Panc1 (cell line): Measurements from ENCODE around the gene COL3A1.

Experiments used
- POLR2AphosphoS5 ChIP-seq: IDR thresholded peaks from 2 replicates; pipeline ENCODE4 v1.6.1; 2012; ENCODE audit warnings: mild to moderate bottlenecking, low read depth, low read length, moderate library complexity
- SIN3A ChIP-seq: IDR thresholded peaks from 2 replicates; pipeline ENCODE4 v1.6.1; 2012; ENCODE audit warnings: low read depth, mild to moderate bottlenecking, low read length, moderate library complexity, borderline replicate concordance; ENCODE audit not compliant: insufficient read depth
- TCF7L2 ChIP-seq: IDR thresholded peaks from 2 replicates; pipeline ENCODE4 v1.6.1; 2011; ENCODE audit warnings: mild to moderate bottlenecking, low read depth, low read length, inconsistent platforms
- TF ChIP-seq, protein P1 (sequence below): fragments of 450-650 bp; IDR thresholded peaks from 2 replicates; pipeline ENCODE4 v1.5.1; 2017; ENCODE audit warnings: mild to moderate bottlenecking
- TF ChIP-seq, protein P2 (sequence below), 2 experiments: IDR thresholded peaks; 2 replicates each; pipeline ENCODE4 v1.6.1; 2011 to 2012; ENCODE audit warnings: low read depth in 2 of 2, control low read depth in 1 of 2, low read length in 1 of 2, mild to moderate bottlenecking in 1 of 2, moderate library complexity in 1 of 2; ENCODE audit not compliant: insufficient read depth in 1 of 2

DNA sequence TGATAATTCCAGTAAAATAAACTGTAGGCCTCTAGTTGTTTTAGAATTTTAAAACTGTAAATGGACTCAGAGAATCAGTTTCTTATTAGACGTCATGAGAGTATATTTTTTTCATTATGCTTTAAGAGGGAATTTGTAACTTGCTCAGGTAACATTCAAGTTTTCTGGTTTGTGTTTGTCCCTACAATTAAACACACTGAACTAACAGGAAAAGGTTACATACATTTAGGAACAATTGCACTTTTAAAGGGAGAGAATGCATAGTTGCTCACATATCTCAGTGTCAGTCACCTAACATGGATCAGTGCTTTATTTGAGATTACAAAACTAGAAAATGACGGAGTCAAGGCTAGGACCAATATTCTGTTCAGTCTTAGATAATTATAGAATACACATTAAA is 3.1 kb downstream of the COL3A1 start:
- TF ChIP-seq, protein P1, sequence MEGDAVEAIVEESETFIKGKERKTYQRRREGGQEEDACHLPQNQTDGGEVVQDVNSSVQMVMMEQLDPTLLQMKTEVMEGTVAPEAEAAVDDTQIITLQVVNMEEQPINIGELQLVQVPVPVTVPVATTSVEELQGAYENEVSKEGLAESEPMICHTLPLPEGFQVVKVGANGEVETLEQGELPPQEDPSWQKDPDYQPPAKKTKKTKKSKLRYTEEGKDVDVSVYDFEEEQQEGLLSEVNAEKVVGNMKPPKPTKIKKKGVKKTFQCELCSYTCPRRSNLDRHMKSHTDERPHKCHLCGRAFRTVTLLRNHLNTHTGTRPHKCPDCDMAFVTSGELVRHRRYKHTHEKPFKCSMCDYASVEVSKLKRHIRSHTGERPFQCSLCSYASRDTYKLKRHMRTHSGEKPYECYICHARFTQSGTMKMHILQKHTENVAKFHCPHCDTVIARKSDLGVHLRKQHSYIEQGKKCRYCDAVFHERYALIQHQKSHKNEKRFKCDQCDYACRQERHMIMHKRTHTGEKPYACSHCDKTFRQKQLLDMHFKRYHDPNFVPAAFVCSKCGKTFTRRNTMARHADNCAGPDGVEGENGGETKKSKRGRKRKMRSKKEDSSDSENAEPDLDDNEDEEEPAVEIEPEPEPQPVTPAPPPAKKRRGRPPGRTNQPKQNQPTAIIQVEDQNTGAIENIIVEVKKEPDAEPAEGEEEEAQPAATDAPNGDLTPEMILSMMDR = no peak
- TF ChIP-seq TCF7L2 = no peak
- no peak for TF ChIP-seq POLR2AphosphoS5
- TF ChIP-seq SIN3A = no peak
- TF ChIP-seq, protein P2, sequence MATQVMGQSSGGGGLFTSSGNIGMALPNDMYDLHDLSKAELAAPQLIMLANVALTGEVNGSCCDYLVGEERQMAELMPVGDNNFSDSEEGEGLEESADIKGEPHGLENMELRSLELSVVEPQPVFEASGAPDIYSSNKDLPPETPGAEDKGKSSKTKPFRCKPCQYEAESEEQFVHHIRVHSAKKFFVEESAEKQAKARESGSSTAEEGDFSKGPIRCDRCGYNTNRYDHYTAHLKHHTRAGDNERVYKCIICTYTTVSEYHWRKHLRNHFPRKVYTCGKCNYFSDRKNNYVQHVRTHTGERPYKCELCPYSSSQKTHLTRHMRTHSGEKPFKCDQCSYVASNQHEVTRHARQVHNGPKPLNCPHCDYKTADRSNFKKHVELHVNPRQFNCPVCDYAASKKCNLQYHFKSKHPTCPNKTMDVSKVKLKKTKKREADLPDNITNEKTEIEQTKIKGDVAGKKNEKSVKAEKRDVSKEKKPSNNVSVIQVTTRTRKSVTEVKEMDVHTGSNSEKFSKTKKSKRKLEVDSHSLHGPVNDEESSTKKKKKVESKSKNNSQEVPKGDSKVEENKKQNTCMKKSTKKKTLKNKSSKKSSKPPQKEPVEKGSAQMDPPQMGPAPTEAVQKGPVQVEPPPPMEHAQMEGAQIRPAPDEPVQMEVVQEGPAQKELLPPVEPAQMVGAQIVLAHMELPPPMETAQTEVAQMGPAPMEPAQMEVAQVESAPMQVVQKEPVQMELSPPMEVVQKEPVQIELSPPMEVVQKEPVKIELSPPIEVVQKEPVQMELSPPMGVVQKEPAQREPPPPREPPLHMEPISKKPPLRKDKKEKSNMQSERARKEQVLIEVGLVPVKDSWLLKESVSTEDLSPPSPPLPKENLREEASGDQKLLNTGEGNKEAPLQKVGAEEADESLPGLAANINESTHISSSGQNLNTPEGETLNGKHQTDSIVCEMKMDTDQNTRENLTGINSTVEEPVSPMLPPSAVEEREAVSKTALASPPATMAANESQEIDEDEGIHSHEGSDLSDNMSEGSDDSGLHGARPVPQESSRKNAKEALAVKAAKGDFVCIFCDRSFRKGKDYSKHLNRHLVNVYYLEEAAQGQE (IDR thresholded peaks at IDR 0.05; ENCODE audit: insufficient read depth in 1 of 2, low read depth in 2 of 2, low read length in 1 of 2) = no peak
